Astrocyte (in vitro differentiated cells and primary cell): ENCODE data around the gene EGFR. TPM values are rescaled to one million over a fixed set of nuclear protein-coding genes. Genes with fewer than 3 reads are reported as not detected.

ENCODE experiments used
- DNase-seq: peaks from one replicate; pipeline ENCODE4 v3.0.0-alpha.2; 2010; ENCODE audit warnings: low read depth
- FAIRE-seq: peaks from 2 replicates; lab custom pipeline; 2011; peaks lifted over from hg19 to GRCh38; lab: Jason Lieb, UNC
- H2AFZ ChIP-seq: 2 replicates; pipeline ENCODE4 v1.6.0; 2012; ENCODE audit warnings: low read depth, low read length, inconsistent platforms
- H3K27ac ChIP-seq: 2 replicates; pipeline ENCODE4 v1.5.1; 2011; ENCODE audit warnings: low read depth, low read length, inconsistent platforms
- H3K27me3 ChIP-seq: 2 replicates; pipeline ENCODE4 v1.6.0; 2011; ENCODE audit warnings: low read length, inconsistent platforms; ENCODE audit not compliant: insufficient read depth
- H3K36me3 ChIP-seq: 2 replicates; pipeline ENCODE4 v1.5.1; 2011; ENCODE audit warnings: low read length, inconsistent platforms; ENCODE audit not compliant: insufficient read depth
- H3K4me1 ChIP-seq: 2 replicates; pipeline ENCODE4 v1.5.1; 2011; ENCODE audit warnings: low read length, inconsistent platforms; ENCODE audit not compliant: insufficient read depth
- H3K4me2 ChIP-seq: 2 replicates; pipeline ENCODE4 v1.6.0; 2012; ENCODE audit warnings: low read length, inconsistent platforms
- H3K4me3 ChIP-seq: 2 replicates; pipeline ENCODE4 v1.5.1; 2011; ENCODE audit warnings: low read depth, mild to moderate bottlenecking, low read length, inconsistent platforms; ENCODE audit not compliant: insufficient read depth
- H3K79me2 ChIP-seq: 2 replicates; pipeline ENCODE4 v1.6.0; 2012; ENCODE audit warnings: mild to moderate bottlenecking, low read length, inconsistent platforms; ENCODE audit not compliant: insufficient read depth
- H3K9ac ChIP-seq: 2 replicates; pipeline ENCODE4 v1.6.0; 2012; ENCODE audit warnings: mild to moderate bottlenecking, low read length, inconsistent platforms
- H3K9me3 ChIP-seq: 2 replicates; pipeline ENCODE4 v1.5.1; 2012; ENCODE audit warnings: low read depth, mild to moderate bottlenecking, low read length, inconsistent platforms; ENCODE audit not compliant: insufficient read depth
- H4K20me1 ChIP-seq: 2 replicates; pipeline ENCODE4 v1.6.0; 2012; ENCODE audit warnings: low read length, inconsistent platforms; ENCODE audit not compliant: insufficient read depth
- H3K27ac Mint-ChIP-seq: one replicate; pipeline ENCODE4 v1.8.0; 2021; ENCODE audit warnings: mild to moderate bottlenecking, mixed read lengths; ENCODE audit not compliant: unreplicated experiment
- H3K27me3 Mint-ChIP-seq: one replicate; pipeline ENCODE4 v1.8.0; 2021; ENCODE audit warnings: low read depth, mixed read lengths; ENCODE audit not compliant: unreplicated experiment
- H3K36me3 Mint-ChIP-seq: one replicate; pipeline ENCODE4 v1.8.0; 2021; ENCODE audit warnings: low read depth, mixed read lengths; ENCODE audit not compliant: unreplicated experiment
- H3K4me1 Mint-ChIP-seq: one replicate; pipeline ENCODE4 v1.8.0; 2021; ENCODE audit warnings: low read depth, mixed read lengths; ENCODE audit not compliant: unreplicated experiment
- H3K4me3 Mint-ChIP-seq: one replicate; pipeline ENCODE4 v1.8.0; 2021; ENCODE audit warnings: mild to moderate bottlenecking, moderate library complexity, mixed read lengths; ENCODE audit not compliant: unreplicated experiment
- H3K9me3 Mint-ChIP-seq: one replicate; pipeline ENCODE4 v1.8.0; 2021; ENCODE audit warnings: mild to moderate bottlenecking, mixed read lengths; ENCODE audit not compliant: unreplicated experiment
- EZH2 ChIP-seq: IDR thresholded peaks from 2 replicates; pipeline ENCODE4 v1.6.1; 2012; ENCODE audit warnings: mild to moderate bottlenecking, low read length, inconsistent platforms; ENCODE audit not compliant: insufficient read depth
- total RNA-seq: library from RNA; stranded (reverse); gene quantifications from 2 replicates; pipeline ENCODE4 v1.2.1, GENCODE V29; 2021
- TF ChIP-seq, protein P1 (sequence below): IDR thresholded peaks from 2 replicates; pipeline ENCODE4 v1.5.1; 2011; ENCODE audit warnings: low read depth, mild to moderate bottlenecking, inconsistent platforms, low read length, moderate library complexity; ENCODE audit not compliant: insufficient read depth

Gene EGFR
- total RNA-seq, 1 donor from 2014 or later, result 27.3 TPM

DNA sequence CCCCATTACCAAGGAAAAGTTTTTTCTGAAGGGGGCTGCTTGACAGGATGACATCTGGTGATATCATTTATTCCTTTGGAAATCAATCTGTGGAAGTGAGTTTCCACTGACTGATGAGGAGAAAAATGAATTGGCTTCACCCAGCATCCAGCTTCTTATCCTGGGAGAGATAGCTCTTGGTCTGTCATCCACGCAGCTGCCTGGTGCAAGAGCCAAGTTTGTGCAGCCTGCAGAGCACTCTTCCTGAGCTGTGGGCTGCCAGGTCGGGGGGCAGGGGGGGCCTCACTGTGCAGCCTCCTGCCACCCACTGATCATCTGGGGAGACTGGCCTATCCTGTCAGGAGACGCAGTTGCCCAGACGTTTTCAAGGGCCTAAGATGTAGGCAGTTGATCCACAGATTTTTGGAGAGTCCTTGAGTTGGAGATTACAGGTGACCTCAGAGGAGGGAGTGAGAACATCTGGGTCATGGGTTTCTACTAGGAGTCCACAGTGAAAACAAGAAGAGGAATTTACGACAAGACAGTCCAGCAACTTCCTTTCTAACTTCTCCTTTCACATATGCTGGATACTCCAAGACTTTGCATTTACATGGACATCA, 75.4 kb downstream of the EGFR start:
- H4K20me1 ChIP-seq, result peaks cover 57% of the 10 kb centered on the region
- H3K79me2 ChIP-seq, result peaks cover 96% of the 10 kb centered on the region
- Mint-ChIP-seq H3K9me3 (no peaks in the 10 kb centered on the region), H3K27ac (no peak overlapping the region), H3K36me3 (no peaks in the 10 kb centered on the region), H3K4me3 (no peak overlapping the region), H3K4me1 (peaks cover 18% of the 10 kb centered on the region), H3K27me3 (no peaks in the 10 kb centered on the region)
- no peak for DNase-seq
- no peaks in the 10 kb centered on the region for H3K27me3 ChIP-seq
- no peak overlapping the region for H3K4me3 ChIP-seq
- no peak overlapping the region for H3K27ac ChIP-seq
- H3K36me3 ChIP-seq, result no peaks in the 10 kb centered on the region
- no peaks in the 10 kb centered on the region for H3K9me3 ChIP-seq
- peaks cover 6% of the 10 kb centered on the region for H3K4me1 ChIP-seq
- H3K9ac ChIP-seq, result no peak overlapping the region
- TF ChIP-seq EZH2, result no peak
- TF ChIP-seq, protein P1, sequence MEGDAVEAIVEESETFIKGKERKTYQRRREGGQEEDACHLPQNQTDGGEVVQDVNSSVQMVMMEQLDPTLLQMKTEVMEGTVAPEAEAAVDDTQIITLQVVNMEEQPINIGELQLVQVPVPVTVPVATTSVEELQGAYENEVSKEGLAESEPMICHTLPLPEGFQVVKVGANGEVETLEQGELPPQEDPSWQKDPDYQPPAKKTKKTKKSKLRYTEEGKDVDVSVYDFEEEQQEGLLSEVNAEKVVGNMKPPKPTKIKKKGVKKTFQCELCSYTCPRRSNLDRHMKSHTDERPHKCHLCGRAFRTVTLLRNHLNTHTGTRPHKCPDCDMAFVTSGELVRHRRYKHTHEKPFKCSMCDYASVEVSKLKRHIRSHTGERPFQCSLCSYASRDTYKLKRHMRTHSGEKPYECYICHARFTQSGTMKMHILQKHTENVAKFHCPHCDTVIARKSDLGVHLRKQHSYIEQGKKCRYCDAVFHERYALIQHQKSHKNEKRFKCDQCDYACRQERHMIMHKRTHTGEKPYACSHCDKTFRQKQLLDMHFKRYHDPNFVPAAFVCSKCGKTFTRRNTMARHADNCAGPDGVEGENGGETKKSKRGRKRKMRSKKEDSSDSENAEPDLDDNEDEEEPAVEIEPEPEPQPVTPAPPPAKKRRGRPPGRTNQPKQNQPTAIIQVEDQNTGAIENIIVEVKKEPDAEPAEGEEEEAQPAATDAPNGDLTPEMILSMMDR, result no peak
- H2AFZ ChIP-seq, result no peak overlapping the region
- no peak for FAIRE-seq
- no peak overlapping the region for H3K4me2 ChIP-seq

DNA sequence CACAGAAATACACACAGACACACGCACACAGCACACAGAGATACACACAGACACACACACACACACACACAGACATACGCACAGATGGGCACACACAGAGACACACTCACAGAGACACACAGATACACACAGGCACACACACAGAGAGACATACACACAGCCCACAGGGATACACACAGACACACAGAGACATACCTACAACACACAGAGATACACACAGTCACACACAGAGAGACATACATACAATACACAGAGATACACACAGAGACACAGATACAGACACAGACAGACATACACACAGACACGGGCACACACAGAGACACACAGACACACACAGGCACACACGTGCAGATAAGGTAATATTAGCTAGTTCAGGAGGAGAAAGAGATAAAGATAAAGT, 76.9 kb downstream of the EGFR start:
- FAIRE-seq, result no peak
- no peak overlapping the region for H3K27ac Mint-ChIP-seq
- H3K27me3 Mint-ChIP-seq, result no peaks in the 10 kb centered on the region
- no peak overlapping the region for H3K27ac ChIP-seq
- peaks cover 69% of the 10 kb centered on the region for H4K20me1 ChIP-seq
- H3K4me1 ChIP-seq, result peaks cover 6% of the 10 kb centered on the region
- no peak for DNase-seq
- H3K27me3 ChIP-seq, result no peaks in the 10 kb centered on the region
- H3K4me3 ChIP-seq, result no peak overlapping the region
- H3K9ac ChIP-seq, result peak overlapping the region; percentile 7
- no peak overlapping the region for H2AFZ ChIP-seq
- H3K4me2 ChIP-seq, result no peak overlapping the region
- H3K9me3 ChIP-seq, result no peaks in the 10 kb centered on the region
- H3K4me3 Mint-ChIP-seq, result no peak overlapping the region
- TF ChIP-seq, protein P1, result no peak
- no peak for TF ChIP-seq EZH2
- peaks cover 21% of the 10 kb centered on the region for H3K4me1 Mint-ChIP-seq
- no peaks in the 10 kb centered on the region for H3K9me3 Mint-ChIP-seq
- peaks cover 99% of the 10 kb centered on the region for H3K79me2 ChIP-seq
- H3K36me3 ChIP-seq, result no peaks in the 10 kb centered on the region
- H3K36me3 Mint-ChIP-seq, result no peaks in the 10 kb centered on the region

DNA sequence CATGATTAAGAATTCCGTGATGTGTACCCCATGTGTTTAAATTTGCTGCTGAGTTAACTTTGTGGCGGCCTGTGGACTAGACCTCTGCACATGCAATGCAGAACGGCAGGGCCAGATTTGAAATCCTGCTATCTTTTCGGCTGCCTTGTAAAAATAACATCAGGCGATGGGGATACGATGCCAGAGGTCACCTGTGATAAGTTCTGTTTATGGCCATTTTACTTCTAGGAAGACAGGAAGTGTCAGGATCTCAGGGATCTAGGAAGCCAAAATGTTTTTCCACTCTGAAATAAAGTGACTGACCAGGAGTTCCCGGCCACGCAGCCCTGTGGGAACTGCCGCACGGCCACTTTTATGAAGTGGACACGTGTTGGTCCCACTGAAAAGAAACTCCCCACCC, 77.5 kb downstream of the EGFR start:
- H3K79me2 ChIP-seq, result peaks cover 99% of the 10 kb centered on the region
- no peaks in the 10 kb centered on the region for H3K27me3 ChIP-seq
- TF ChIP-seq, protein P1, result no peak
- TF ChIP-seq EZH2, result no peak
- no peak for DNase-seq
- Mint-ChIP-seq H3K9me3 (no peaks in the 10 kb centered on the region), H3K4me3 (no peak overlapping the region), H3K27me3 (no peaks in the 10 kb centered on the region), H3K36me3 (no peaks in the 10 kb centered on the region), H3K4me1 (peaks cover 24% of the 10 kb centered on the region), H3K27ac (no peak overlapping the region)
- H3K9ac ChIP-seq, result no peak overlapping the region
- no peaks in the 10 kb centered on the region for H3K9me3 ChIP-seq
- peaks cover 6% of the 10 kb centered on the region for H3K4me1 ChIP-seq
- H2AFZ ChIP-seq, result no peak overlapping the region
- no peak for FAIRE-seq
- no peak overlapping the region for H3K4me2 ChIP-seq
- no peak overlapping the region for H3K27ac ChIP-seq
- no peaks in the 10 kb centered on the region for H3K36me3 ChIP-seq
- H3K4me3 ChIP-seq, result no peak overlapping the region
- peaks cover 74% of the 10 kb centered on the region for H4K20me1 ChIP-seq
